ENCODE results near the gene FKBP5. TPM values are rescaled to one million over a fixed set of nuclear protein-coding genes. Genes with fewer than 3 reads are reported as not detected.

Gene FKBP5
- total RNA-seq, 1 donor from 2014 or later = 112 TPM

GRCh38 chr6:35553315-35553714 is 135.4 kb downstream of the FKBP5 start:
- no peak overlapping the region for H3K27ac ChIP-seq
- peaks cover 4 to 18% of the 10 kb centered on the region in 2 donors for H3K9me3 ChIP-seq
- DNase-seq (ENCODE audit: low spot score in 2 of 2) = no peak
- intact Hi-C loops (cut with DNase I) = no loop called here
- H3K27me3 ChIP-seq = no peaks in the 10 kb centered on the region
- H3K4me1 ChIP-seq = no peaks in the 10 kb centered on the region
- H3K36me3 ChIP-seq = no peaks in the 10 kb centered on the region
- H3K4me3 ChIP-seq = no peak overlapping the region
- no peak for TF ChIP-seq CTCF (IDR thresholded peaks at IDR 0.05)

DNA sequence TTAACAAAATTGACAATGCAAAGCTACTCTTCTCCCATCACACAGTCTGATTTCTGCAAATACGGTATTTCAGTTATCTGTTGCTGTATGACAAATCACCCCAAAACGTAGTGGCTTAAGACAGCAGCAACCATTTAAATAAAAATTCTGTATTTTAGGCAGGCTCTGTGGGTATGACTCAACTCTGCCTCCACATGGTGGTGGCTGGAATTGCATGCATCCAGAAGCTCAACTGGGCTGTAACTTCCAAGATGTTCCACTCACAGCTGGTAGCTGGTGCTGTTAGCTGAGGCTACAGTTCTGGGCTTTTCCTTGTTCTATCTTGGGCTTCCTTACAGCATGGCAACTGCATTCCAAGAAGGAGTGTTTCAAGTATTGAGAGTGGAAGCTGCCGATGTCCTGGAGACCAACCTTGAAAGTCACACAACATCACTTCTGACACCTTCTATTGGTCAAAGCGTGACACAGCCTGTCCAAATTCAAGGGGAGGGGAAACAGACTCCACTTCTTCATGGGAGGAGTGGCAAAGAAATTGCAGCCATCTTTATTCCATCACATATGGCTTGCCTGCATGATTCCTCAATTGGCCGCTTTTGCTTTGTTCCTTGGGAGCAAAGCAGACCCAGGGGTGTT is 136.3 kb downstream of the FKBP5 start:
- no peak for DNase-seq (ENCODE audit: low spot score in 2 of 2)
- intact Hi-C loops (cut with DNase I) = no loop called here

GRCh38 chr6:35550437-35550836 is 138.3 kb downstream of the FKBP5 start:
- Histone ChIP-seq H3K27me3 (no peaks in the 10 kb centered on the region), H3K4me3 (no peak overlapping the region), H3K9me3 (peaks cover 4 to 18% of the 10 kb centered on the region in 2 donors), H3K4me1 (no peaks in the 10 kb centered on the region), H3K36me3 (no peaks in the 10 kb centered on the region), H3K27ac (no peak overlapping the region)
- TF ChIP-seq CTCF (IDR thresholded peaks at IDR 0.05) = no peak
- intact Hi-C loops (cut with DNase I) = no loop called here
- DNase-seq (ENCODE audit: low spot score in 2 of 2) = no peak

More for the DNA sequence above, 136.3 kb downstream of the FKBP5 start:
- H3K4me3 ChIP-seq = no peak overlapping the region
- H3K36me3 ChIP-seq = no peaks in the 10 kb centered on the region
- H3K27ac ChIP-seq = no peak overlapping the region
- H3K27me3 ChIP-seq = no peaks in the 10 kb centered on the region
- no peaks in the 10 kb centered on the region for H3K4me1 ChIP-seq
- peaks cover 4 to 18% of the 10 kb centered on the region in 2 donors for H3K9me3 ChIP-seq
- peak; percentile 26 to 50 (median 45) for TF ChIP-seq CTCF (IDR thresholded peaks at IDR 0.05)

DNA sequence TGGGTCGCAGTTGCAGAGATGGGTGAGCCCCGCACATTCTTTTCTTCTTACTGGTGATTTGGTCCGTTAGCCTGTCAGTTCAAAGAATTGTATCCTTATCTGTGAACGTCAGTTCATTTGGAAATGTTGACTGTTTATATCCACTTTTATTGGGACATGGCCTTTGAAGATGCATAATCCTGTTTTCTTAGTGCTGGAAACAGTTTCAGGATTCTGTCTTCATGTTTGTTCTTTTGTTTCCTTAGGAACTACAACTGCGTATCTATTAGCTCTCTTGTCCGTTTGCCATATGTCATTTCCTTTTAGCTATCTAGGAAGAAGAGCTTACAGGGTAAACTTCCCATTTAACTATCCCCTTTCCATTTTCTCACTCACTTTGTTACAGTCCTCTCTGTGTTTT is 141.0 kb downstream of the FKBP5 start:
- no peak overlapping the region for H3K4me3 ChIP-seq
- H3K27ac ChIP-seq = no peak overlapping the region
- intact Hi-C loops (cut with DNase I) = no loop called here
- no peak for TF ChIP-seq CTCF (IDR thresholded peaks at IDR 0.05)
- DNase-seq (ENCODE audit: low spot score in 2 of 2) = no peak
- no peaks in the 10 kb centered on the region for H3K27me3 ChIP-seq
- no peaks in the 10 kb centered on the region for H3K36me3 ChIP-seq
- H3K4me1 ChIP-seq = no peaks in the 10 kb centered on the region
- peaks cover 4 to 18% of the 10 kb centered on the region in 2 donors for H3K9me3 ChIP-seq

DNA sequence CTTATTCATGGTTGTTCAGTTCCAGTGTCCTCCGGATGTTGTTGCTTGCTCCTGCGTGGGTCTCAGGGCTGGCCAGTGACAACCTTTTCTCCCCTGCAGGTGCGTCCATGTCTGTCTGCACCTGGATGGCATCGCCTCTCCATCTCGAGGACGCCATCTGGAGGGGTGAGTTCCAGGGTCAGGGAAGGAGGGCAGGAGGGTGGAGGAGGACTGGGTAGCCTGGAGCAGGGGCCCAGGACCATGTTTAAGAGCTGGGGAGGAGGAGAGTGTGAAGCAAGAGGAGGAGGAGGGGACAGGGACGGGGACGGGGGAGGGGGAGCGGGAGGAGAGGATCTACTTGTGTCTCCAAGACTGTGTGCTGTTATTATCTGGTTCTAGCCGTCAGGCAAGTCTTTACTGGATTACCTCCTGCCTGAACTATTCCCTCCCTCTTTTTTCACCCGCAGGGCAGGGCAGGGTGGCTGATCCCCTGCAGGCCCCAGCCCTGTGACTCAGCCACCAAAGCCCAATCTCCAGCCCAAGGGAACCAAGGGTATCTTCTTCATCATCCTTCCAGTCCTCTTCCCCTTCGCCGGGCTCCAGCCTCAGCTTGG is 143.8 kb downstream of the FKBP5 start:
- intact Hi-C loops (cut with DNase I) = no loop called here
- no peak for DNase-seq (ENCODE audit: low spot score in 2 of 2)
- Histone ChIP-seq H3K4me1 (no peaks in the 10 kb centered on the region), H3K36me3 (no peaks in the 10 kb centered on the region), H3K27ac (no peak overlapping the region), H3K27me3 (no peaks in the 10 kb centered on the region), H3K4me3 (no peak overlapping the region), H3K9me3 (peaks cover 0 to 13% of the 10 kb centered on the region in 2 donors)
- no peak for TF ChIP-seq CTCF (IDR thresholded peaks at IDR 0.05)
